DMS79 (cell line): ENCODE measurements around the gene C16orf90.
A peak's percentile ranks its signal among the peaks of the same experiment; 100 is the strongest.

Experiments used
- DNase-seq: peaks from one replicate; lab custom pipeline; 2025; lab: John Stamatoyannopoulos, UW

C16orf90 gene, protein sequence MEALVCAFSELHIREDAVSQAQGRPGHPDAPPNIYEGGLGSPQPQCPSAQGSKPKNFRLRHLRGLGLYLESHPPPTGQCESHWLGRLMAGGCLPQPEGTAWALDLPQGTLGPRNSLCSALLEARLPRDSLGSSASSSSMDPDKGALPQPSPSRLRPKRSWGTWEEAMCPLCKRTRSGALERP

DNA sequence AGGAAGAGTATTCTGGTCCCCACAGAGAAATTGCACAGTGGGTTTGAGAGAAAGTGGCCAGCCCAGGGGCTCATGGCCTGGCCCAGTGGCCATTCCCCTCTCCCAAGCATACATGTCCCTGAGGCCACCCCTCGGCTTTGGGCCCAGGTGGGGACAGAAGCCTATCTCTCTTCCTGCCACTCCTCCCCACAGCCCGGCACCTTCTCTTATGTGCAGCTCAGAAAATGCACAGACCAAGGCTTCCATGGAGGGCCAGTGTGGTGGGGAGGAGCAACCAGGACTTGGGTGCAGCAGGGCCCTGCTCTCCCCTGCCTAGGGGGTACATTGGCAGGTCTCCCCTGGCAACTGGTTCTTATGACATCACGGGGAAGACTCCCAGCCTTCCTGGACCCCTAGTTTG lies at the start of gene C16orf90:
Gene C16orf90 (minus strand): TSS at position 314 of the 400 bp plus-strand sequence. CDS start 68 bp downstream, at position 246.
- DNase-seq: no peak

DNA sequence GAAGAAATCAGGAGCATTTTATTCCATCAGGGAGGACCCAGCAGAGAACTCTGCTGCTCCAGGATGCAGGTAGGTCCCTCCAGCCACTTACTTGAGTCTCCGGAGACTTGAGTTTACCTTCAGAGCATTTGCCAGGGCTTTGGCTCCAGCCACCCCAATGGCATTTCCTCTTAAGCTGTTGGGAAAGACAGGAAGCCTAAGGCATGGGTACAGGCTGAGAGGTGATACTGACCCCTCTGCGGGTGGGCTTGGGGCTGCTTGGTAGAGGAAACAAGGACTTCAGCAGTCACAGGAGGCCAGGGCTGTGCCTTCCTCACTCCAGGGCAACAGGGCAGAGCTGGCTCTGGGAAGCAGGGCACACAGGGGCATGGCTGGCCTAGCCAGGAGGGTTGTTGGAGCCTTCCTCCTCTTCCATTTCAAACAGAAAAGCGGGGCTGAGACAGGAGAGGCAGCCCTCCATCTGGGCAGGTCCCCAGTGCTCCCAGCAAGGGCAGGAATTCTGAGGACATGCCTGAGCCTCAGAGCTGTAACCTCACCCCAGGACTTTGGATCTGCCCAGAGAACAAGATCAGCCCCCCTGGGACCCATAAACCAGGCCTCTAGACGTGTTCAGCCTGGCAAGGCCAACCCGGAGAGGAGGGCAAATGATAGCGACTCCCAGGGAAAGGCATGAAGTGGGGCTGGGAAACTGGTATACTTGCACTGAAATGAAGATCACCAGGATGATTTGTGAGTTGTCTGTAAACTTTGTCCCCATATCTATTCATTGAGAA lies 47.5 kb upstream of the C16orf90 start:
- DNase-seq: no peak

DNA sequence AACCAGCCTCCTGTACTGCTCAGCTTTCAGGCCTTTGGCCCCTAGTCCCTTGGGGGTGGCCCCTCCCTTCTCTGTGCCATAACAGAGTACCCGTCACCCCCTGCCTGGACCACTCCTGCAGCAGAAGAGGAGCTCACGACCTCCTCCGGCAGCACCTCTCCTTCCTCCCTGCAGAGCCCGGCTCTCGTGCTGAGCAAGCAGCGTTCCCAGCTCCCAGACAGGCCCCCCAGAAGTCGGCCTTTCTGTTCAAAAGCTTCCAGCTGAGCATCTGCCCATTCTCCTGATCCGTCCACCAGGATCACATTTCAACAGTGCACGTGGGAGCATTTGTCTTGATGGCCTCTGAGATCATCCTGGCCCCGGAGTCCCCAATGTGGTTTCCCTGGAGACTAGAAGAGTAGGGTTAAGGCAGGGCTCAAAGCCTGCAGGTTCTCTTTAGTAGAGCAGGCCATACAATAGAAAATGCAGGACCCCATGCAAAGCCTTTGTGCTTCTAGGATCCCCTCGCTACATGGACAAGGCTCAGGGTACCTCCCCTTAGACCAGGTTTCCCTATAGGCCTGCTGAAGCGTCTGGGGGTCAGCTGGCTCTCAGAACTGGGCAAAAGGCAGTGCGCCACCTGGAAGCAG lies 46.4 kb upstream of the C16orf90 start:
- DNase-seq: no peak

DNA sequence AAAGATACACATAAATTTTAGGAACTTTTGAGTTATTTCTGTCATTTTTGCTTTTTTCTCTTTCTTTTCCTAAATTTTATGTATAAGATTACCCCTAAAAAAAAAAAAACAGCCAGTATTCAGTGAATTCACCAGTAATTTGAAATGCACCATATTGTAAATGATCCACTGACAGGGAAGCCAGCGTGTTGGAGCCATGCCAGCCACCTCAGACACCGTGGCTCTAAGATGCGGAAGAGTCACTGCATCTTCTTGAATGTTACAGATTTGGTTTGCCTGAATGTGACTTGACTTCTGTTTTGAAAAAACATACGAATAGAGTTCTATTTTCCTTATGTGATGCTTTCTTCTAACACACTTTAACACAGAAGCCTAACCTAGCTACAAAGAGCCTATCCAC lies 42.9 kb upstream of the C16orf90 start:
- DNase-seq: no peak

DNA sequence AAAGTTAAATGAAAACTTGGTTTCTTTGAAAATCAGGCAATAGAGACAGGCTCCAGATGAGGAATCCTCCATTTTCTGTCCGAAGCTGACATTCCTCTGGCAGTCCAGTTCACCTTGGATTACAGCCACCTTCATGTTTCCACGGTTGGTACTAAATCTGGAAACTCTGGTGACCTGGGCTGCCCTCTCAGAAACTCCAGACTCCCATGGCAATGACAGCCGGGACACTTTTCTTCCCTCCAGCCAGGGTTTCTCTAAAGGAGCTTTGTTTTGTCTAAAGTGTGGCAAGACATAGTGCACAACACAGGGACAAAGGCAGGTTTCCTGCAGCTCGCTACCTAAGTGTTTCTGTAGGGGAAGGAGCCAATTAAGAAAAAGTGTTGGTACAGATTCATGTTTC lies 41.6 kb upstream of the C16orf90 start:
- no peak for DNase-seq

DNA sequence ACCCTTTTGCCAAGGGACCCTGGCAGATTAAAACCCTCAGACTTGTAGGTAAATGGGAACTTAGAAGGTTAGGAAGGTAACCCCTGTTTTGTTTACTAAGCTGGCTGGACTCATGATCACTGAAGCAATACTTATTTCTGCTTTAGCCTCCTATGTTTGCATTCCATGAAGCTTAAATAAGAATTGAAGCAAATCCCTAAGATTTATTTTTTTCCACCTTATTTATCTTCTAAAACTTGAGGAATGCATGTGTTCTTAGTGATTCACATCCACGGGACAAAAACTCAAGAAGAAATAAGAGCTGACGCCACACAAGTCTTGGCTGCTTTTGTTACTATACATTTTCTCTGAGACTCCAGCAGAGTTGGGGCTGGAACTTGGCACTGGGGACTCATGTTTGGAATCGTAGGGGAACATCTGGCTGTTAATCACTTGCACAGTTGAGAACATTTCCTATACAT lies 41.0 kb upstream of the C16orf90 start:
- DNase-seq: no peak

DNA sequence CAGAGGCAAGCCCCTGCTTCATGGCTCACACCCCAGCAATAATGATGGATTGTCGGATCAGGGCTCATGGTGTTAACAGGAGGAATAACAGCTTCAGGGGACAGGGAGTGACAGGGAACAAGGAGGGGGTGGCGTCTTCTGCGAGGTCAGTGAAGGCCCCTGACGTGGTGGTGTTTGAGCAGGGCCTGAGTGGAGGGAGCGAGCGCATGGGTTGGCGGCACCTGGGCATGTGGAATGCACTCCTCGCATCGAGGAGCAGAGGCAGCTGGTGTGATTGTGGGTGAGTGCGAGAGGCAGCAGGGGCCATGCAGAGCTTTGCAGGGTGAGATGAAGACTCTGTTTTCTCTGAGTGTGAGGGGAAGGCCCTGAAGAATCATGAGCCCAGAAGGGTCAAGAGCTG lies 38.8 kb upstream of the C16orf90 start:
- no peak for DNase-seq

DNA sequence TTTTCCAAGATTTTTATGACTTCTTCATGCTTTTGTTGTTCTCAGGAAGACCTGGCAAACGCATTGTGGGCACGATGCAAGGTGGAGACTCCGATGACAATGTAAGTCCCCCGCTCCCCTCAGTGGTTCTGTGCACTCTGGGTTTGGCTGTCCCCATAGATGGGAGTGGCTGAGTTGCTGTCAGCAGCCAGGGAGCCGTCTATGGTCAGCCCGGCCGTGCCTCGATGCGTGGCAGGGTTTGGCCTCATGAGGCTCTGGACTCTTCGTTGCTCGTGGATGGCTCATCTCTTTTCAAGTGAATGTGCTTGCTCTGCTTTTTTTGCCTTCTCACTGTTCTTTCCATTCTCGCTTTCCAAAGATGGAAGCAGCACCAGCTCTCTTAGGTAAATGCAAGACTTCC lies 37.5 kb upstream of the C16orf90 start:
- DNase-seq: no peak

DNA sequence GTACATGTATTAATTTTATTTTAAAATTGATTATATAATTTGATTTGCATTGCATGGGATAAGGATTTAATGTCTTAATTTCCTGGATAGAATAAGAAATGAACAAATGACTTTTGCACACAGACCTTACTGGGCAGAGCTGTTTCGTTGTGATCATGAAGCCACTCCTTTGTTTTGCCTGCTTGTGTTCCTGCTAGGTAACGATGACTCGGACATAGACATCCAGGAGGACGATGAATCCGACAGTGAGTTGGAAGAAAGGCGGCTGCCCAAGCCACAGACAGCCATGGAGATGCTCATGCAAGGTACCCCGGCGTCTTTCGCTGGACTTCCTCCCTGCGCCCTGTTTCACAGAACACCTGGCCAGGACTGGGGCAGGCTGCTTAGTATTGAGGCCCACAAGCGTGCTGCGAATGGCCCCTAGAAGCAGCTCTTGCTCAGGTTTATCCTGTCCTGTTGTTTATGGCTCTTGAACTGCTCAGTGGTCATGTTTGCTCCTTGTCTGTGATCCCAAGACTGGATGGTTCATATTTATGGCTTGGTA lies 35.2 kb upstream of the C16orf90 start:
- no peak for DNase-seq

DNA sequence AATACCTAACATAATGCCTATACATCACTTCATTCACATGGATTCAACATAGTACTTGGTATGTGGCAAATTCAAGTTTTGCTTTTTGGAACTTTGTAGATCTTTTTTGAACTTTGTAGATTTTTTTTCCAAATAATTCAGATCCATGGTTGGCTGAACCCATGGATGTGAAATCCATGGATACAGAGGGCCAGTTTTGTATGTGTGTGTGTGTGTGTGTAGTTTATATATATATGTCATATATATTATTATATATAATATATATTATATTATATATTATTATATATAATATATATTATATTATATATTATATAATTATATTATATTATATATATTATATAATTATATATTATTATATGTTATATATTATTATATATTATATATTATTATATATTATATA lies 33.9 kb upstream of the C16orf90 start:
- no peak for DNase-seq

DNA sequence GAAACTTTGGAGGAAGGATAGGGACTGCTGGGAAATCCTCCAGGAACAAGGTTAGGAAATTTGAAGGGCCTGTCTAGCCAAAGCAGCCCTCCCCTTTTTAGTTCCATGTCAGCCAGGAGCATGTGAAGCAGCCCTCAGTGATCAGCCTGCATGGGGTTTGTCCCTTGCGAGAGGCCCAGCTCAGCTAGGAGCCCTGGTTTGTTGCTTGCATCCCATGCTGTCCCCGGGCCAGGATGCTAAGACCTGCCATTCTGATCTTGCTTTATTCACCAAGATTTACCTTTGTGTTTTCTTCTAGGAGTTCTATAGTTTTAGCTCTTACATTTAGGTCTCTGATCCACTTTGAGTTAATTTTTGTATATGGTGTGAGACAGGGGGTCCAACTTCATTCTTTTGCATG lies 33.1 kb upstream of the C16orf90 start:
- DNase-seq: no peak

DNA sequence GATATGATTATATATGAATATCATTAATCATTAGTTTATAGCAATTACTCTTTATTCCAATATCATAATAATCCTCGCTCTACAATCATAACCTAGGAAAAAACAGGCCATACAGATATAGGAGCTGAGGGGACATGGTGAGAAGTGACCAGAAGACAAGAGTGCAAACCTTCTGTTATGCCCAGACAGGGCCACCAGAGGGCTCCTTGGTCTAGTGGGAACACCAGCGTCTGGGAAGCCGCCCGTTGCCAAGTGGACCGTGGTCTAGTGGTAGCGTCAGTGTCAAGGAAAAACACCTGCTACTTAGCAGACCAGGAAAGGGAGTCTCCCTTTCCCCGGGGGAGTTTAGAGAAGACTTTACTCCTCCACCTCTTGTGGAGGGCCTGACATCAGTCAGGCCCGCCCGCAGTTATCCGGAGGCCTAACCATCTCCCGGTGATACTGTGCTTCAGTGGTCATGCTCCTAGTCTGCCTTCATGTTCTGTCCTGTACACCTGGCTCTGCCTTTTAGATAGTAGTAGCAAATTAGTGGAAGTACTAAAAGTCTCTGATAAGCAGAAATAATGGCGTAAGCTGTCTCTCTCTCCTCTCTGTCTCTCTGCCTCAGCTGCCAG lies 32.0 kb upstream of the C16orf90 start:
- DNase-seq: peak; percentile 20

DNA sequence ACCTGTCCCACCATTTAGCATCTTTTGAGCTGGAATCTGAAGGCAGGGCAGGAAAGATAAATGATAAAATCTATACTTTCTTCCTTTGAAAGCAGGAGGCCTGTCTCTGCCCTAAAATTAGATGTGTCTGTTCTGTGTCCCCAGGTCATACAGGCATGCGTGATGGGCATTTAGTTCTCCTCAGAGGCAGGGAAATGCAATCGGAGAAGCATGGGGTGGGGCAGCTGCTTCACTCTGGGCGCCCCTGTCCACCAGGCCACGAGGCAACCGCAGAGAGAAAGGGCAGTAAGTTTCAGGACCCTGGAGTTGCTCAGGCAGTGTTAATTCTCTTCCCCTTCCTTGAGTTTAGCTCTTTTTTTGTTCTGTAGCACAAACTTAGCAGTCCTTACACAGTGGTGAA lies 30.7 kb upstream of the C16orf90 start:
- no peak for DNase-seq

DNA sequence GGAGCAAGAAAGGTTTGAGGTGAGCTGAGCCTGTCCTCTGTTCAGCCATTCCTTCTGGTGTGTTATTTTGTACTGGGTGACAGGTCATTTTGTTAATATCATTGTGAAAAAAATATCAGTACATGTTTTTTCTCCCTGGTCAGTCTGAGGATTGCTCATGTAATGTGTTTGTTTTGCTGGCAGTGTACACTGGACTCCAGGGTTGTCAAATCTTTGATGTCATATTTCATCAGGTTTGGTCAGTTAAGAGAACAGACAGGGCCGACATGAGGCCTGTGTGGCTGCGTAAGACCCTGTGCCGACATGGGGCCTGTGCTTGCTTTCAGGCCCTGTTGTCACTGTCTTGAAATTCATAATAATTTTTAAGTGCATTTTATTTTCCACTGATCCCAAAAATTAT lies 28.0 kb upstream of the C16orf90 start:
- DNase-seq: no peak

DNA sequence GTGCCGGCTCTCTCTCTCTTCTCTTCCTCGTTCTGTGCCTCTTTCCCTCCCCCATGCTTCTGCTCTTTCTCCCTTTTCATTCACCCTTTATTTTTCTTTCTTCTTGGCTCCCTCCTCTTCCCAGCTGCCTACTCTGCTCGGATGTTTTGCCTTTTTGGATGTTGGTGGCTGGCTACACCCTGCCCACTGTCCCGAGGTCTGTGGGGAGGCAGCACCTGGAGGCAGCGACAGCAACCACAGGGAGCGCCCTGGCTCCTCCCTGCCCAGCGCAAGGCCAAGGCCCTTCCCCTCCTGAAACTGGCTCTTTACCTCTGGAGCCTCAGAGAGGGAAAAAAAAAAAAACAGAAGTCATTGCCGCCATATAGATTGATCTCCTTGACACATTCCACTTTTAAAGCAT lies 25.6 kb upstream of the C16orf90 start:
- DNase-seq: no peak

DNA sequence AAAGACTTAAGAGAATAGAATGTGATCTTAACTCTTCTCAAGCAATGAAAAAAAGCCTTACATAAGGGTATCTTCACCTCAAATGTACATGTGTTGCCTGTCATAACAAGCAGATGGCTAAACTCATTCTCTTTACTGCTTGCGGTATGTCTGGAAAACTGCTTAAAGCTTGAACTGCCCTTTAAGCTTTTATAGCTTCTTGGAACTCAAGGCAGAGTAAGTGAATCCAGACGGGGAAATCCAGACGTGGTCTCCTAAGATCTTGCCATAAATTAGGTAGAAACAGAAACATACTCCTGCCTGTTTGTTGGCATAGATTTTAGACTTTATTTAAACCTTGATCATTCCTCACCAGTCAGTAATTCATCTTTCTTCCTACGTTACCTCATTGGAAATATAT lies 25.1 kb upstream of the C16orf90 start:
- no peak for DNase-seq

DNA sequence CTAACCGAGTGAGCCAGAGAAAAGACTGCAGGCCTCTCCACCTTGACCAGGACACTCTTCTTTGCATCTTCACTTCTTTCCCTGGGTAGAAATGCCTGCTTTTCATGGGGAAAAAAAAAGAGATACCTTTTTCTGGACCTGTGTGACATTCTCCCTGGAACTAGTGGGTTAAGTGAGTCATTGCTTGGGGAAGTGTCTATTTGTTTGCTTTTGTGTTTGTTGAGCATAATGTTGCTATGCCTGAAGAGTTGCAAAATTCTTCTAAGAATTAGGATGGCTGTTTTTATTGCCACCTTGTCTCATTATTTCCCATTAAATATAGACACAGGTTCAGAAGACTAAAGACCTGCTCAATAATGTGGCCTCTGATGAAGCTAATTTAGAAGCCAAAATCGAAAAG lies 24.3 kb upstream of the C16orf90 start:
- no peak for DNase-seq

DNA sequence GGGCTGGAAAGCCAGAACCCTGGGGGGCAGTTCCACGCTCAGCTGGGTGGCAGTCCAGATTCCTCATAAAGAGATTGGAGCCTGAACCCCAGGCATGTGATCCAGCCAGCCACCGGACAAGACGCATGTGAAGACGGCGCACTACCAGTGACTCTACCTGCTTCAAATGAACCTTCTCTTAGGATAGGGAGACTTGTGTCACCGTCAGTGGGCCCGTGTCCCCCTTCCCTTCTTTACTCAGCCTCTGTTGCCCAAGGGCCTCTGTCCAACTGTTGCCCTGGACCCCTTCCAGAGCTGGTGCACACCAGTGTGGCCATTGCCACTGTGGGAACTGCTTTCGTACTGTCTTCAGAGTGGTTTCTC lies 23.7 kb upstream of the C16orf90 start:
- DNase-seq: no peak

DNA sequence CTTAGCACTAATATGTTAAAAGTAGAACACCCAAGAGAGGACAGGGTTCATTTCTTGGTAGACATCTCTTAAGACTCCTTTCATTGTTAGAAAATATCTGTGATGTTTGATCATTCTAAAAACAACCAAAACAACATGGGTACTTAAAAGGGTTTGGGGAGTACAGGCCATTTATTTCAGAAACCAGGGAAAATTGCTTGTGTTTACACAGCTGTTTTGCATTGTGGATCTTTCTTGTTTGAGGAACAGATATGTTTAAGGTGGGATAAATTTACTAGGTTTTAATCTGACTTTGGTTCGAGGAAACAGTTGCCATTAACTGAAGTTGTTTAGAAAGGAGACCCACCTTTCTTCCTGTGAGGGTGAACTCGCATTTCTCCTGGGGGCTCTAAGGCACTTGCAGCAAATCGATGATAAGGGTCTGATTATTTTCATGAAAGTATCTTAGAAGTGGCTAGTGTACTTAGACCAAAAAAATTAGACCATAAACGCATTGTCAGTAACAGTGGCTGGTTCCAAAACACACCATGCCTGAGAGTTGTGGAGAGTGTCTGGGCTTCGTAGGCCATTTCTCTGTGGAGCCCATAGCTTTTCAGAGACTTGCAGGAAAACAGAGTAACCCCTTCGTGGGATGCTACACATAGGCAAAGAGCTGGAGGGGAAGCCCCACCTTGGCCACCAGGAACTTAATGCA lies 23.1 kb upstream of the C16orf90 start:
- no peak for DNase-seq

DNA sequence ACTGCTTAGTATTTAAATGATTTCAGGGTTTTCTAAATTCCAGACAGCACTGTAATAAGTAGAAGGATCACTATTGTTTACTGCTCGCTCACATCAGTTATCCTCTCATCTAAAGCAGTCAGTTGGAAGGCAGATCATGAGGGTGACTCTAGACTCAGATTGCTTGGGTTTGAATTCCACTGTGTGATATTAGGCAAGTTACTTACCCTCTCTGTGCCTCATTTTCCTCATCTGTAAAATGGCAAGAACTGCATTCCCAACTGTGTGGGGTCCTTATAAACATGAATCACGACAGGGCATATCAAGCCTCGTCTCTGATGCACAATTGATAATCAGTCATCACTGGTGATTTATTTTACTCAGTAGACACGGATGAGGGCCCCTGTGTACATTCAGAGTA lies 20.6 kb upstream of the C16orf90 start:
- DNase-seq: no peak

DNA sequence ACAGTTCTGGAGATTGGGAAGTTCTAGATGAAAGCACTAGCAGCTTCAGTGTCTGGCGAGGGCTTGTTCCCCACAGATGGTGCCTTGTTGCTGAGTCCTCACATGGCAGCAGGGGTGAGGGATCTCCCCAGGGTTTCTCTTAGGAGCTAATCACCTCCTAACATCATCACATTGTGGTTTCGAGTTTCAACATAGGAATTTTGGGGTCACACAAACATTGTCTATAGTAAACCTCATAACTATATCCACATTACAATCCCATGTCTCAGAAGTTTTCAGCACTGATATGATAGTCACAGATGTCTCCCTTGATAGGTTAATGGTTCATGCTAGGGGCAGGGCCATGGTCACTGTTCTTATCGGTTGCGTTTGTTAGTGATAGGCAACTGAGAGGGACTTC lies 19.3 kb upstream of the C16orf90 start:
- DNase-seq: no peak
